HepG2 (cell line): ENCODE data around the gene TMEM132D. TPM values are rescaled to one million over a fixed set of nuclear protein-coding genes. Genes with fewer than 3 reads are reported as not detected.

ENCODE experiments used
- ATAC-seq: fragments of 200-7000 bp; cut with Tn5 transposase; 3 replicates; pipeline ENCODE4 v1.9.1; 2020; ENCODE audit warnings: mild to moderate bottlenecking, moderate library complexity
- Bru-seq: library from RNA; stranded (reverse); fragments of 400-500 nt; gene quantifications from one replicate; lab custom pipeline; 2021; lab: Mats Ljungman, UMichigan
- BruChase-seq, 2 experiments: library from RNA; stranded (reverse); fragments of 400-500 nt; gene quantifications; one replicate each; lab custom pipeline; 2021; lab: Mats Ljungman, UMichigan
- BruUV-seq: library from RNA; stranded (reverse); fragments of 400-500 nt; replicated peaks from 2 replicates; lab custom pipeline; 2021; lab: Mats Ljungman, UMichigan
- CTCF ChIA-PET: fragments of 300-600 bp; formaldehyde crosslinking; extraction: SDS; loops from one replicate; lab custom pipeline; 2021; ENCODE audit warnings: low total read pairs, inconsistent platforms, low intra/inter-chr PET ratio; lab: Yijun Ruan, JAX
- POLR2A ChIA-PET: fragments of 350-600 bp; sonication (Branson Sonifier 250); formaldehyde crosslinking; loops from one replicate; lab custom pipeline; 2020; ENCODE audit warnings: antibody characterized with exemption, inconsistent platforms; lab: Yijun Ruan, JAX
- DNase-seq: peaks from one replicate; pipeline ENCODE4 v3.0.0-alpha.2; 2015; ENCODE audit warnings: low spot score
- FAIRE-seq: peaks from 3 replicates; lab custom pipeline; 2011; peaks lifted over from hg19 to GRCh38; lab: Jason Lieb, UNC
- H2AFZ ChIP-seq: one replicate; pipeline ENCODE4 v1.6.1; 2011; ENCODE audit warnings: low read length, inconsistent platforms
- H3K27ac ChIP-seq: fragments of 300-600 bp; 3 replicates; pipeline ENCODE4 v1.8.0; 2011; ENCODE audit warnings: mixed run types, mild to moderate bottlenecking, mixed read lengths, low read length, inconsistent platforms; ENCODE audit not compliant: insufficient read depth; ENCODE audit errors: extremely low read length
- H3K27me3 ChIP-seq, 2 experiments: fragments of 200-600 bp in 1 of 2; 2 replicates in 1 of 2; 3 replicates in 1 of 2; pipeline versions ENCODE4 v1.6.0 to v1.8.0; 2011; ENCODE audit warnings: low read length in 2 of 2, mild to moderate bottlenecking in 2 of 2, moderate library complexity in 2 of 2, inconsistent platforms in 1 of 2; ENCODE audit not compliant: insufficient read depth in 2 of 2, control insufficient read depth in 1 of 2
- H3K36me3 ChIP-seq, 2 experiments: fragments of 200-600 bp in 1 of 2; replicated peaks in 1 of 2; 2 replicates in 1 of 2; 3 replicates in 1 of 2; pipeline versions ENCODE4 v1.5.1 to v1.8.0; 2011; ENCODE audit warnings: low read length in 2 of 2, inconsistent platforms in 1 of 2; ENCODE audit not compliant: insufficient read depth in 2 of 2, control insufficient read depth in 1 of 2
- H3K4me1 ChIP-seq: 2 replicates; pipeline ENCODE4 v1.5.1; 2012; ENCODE audit warnings: low read length, inconsistent platforms; ENCODE audit not compliant: insufficient read depth
- H3K4me2 ChIP-seq: 2 replicates; pipeline ENCODE4 v1.6.0; 2011; ENCODE audit warnings: low read depth, low read length, inconsistent platforms
- H3K4me3 ChIP-seq, 3 experiments: fragments of 200-600 bp in 1 of 3; sonication (generic), shearing (Covaris generic) in 1 of 3; replicated peaks in 1 of 3; 2 replicates each; pipeline ENCODE4 v1.5.1; 2011 to 2016; ENCODE audit warnings: low read length in 3 of 3, inconsistent platforms in 2 of 3, low read depth in 2 of 3, mild to moderate bottlenecking in 2 of 3, control low read depth in 1 of 3, mixed read lengths in 1 of 3; ENCODE audit not compliant: insufficient read depth in 1 of 3
- H3K79me2 ChIP-seq: one replicate; pipeline ENCODE4 v1.6.1; 2011; ENCODE audit warnings: low read length, inconsistent platforms; ENCODE audit not compliant: insufficient read depth
- H3K9ac ChIP-seq: 2 replicates; pipeline ENCODE4 v1.6.0; 2011; ENCODE audit warnings: mild to moderate bottlenecking, low read depth, low read length, inconsistent platforms; ENCODE audit not compliant: insufficient read depth
- H3K9me3 ChIP-seq: 2 replicates; pipeline ENCODE4 v1.5.1; 2012; ENCODE audit warnings: mild to moderate bottlenecking, low read length
- H4K20me1 ChIP-seq: 2 replicates; pipeline ENCODE4 v1.6.0; 2011; ENCODE audit warnings: inconsistent platforms, mild to moderate bottlenecking, low read length, moderate library complexity; ENCODE audit not compliant: insufficient read depth
- TP53 ChIP-seq: sonication (generic); formaldehyde crosslinking; conservative IDR thresholded peaks from 2 replicates; pipeline ENCODE4 v1.4.0; 2020; ENCODE audit warnings: missing genetic modification reagents
- ZNF343 ChIP-seq: sonication (generic); formaldehyde crosslinking; IDR thresholded peaks from 2 replicates; pipeline ENCODE4 v1.4.0; 2020; ENCODE audit warnings: mild to moderate bottlenecking, missing genetic modification reagents
- WGBS: methylation state at CpG from one replicate; pipeline ENCODE4 v1.1.6; 2017; ENCODE audit warnings: low lambda C conversion rate; 5-methylcytosine and 5-hydroxymethylcytosine counted together
- in situ Hi-C: cut with HindIII; loops from 2 replicates; pipeline ENCODE4 v1.10.0; 2017; ENCODE audit warnings: low pct_unique_long_range_greater_than_20kb; ENCODE audit not compliant: extremely low pct_ligation_motif_present
- intact Hi-C: fragments of 100-400 bp; cut with micrococcal nuclease; formaldehyde crosslinking; loops from one replicate; pipeline ENCODE4 v1.10.0; 2022; ENCODE audit not compliant: unreplicated experiment
- long read RNA-seq, 2 experiments: library from RNA in 1 of 2; library from polyadenylated mRNA in 1 of 2; stranded (forward) in 1 of 2; unstranded in 1 of 2; transcript quantifications; one replicate each; pipeline ENCODE4 v2.0.0, GENCODE V29; 2019 to 2022
- polyA minus RNA-seq, 3 experiments: library from RNA; depleted of rRNA, polyadenylated mRNA; stranded (reverse); fragments of >200 nt; gene quantifications; 2 replicates each; pipeline ENCODE4 v1.2.3, GENCODE V29; 2011; ENCODE audit warnings: low replicate concordance in 1 of 3
- polyA plus RNA-seq, 8 experiments: library from polyadenylated mRNA; depleted of rRNA in 3 of 8; stranded (reverse) in 7 of 8; unstranded in 1 of 8; fragments of >200 nt; fragmentation: Illumina TruSeq in 4 of 8; extraction: Trizol in 4 of 8; gene quantifications; 2 replicates each; pipeline versions ENCODE4 v1.2.1 to v1.2.3, GENCODE V29; 2011 to 2016; ENCODE audit warnings: low read depth in 4 of 8, missing spikeins in 1 of 8, mixed read lengths in 1 of 8; ENCODE audit not compliant: insufficient read depth in 1 of 8
- total RNA-seq, 5 experiments: library from RNA; depleted of rRNA; stranded (reverse); fragments of >200 nt; fragmentation: Illumina TruSeq; extraction: Trizol; gene quantifications; 2 replicates each; pipeline ENCODE4 v1.2.3, GENCODE V29; 2016; ENCODE audit warnings: low read depth in 1 of 5

TMEM132D gene
- not detected in 2 replicates for total RNA-seq (2016; rRNA removed; fragmentation: Illumina TruSeq; extraction: Trizol)
- not detected in 2 replicates for total RNA-seq (2016; cell fraction: cytosol; rRNA removed; fragmentation: Illumina TruSeq; extraction: Trizol; ENCODE audit: low read depth)
- total RNA-seq (2016; cell fraction: insoluble cytoplasmic fraction; rRNA removed; fragmentation: Illumina TruSeq; extraction: Trizol) = not detected in 2 replicates
- total RNA-seq (2016; cell fraction: membrane; rRNA removed; fragmentation: Illumina TruSeq; extraction: Trizol) = not detected in 2 replicates
- total RNA-seq (2016; cell fraction: nucleus; rRNA removed; fragmentation: Illumina TruSeq; extraction: Trizol) = not detected in 2 replicates
- not detected in 2 replicates for polyA plus RNA-seq (2011; rRNA removed)
- polyA plus RNA-seq (2011; cell fraction: cytosol; rRNA removed) = not detected in 2 replicates
- polyA plus RNA-seq (2011; cell fraction: nucleus; rRNA removed) = not detected in 2 replicates
- not detected in 2 replicates for polyA plus RNA-seq (2012)
- polyA plus RNA-seq (2016; cell fraction: cytosol; fragmentation: Illumina TruSeq; extraction: Trizol; ENCODE audit: low read depth) = not detected in 2 replicates
- not detected in 2 replicates for polyA plus RNA-seq (2016; cell fraction: insoluble cytoplasmic fraction; fragmentation: Illumina TruSeq; extraction: Trizol; ENCODE audit: low read depth)
- polyA plus RNA-seq (2016; cell fraction: membrane; fragmentation: Illumina TruSeq; extraction: Trizol; ENCODE audit: low read depth) = not detected in 2 replicates
- not detected in 2 replicates for polyA plus RNA-seq (2016; cell fraction: nucleus; fragmentation: Illumina TruSeq; extraction: Trizol; ENCODE audit: insufficient read depth, low read depth)
- polyA minus RNA-seq (2011; rRNA and poly(A)+ RNA removed; ENCODE audit: low replicate concordance) = not detected in 2 replicates
- polyA minus RNA-seq (2011; cell fraction: cytosol; rRNA and poly(A)+ RNA removed) = not detected in 2 replicates
- not detected in 2 replicates for polyA minus RNA-seq (2011; cell fraction: nucleus; rRNA and poly(A)+ RNA removed)
- percentile 0 among the genes with signal in this experiment for Bru-seq, nascent RNA
- percentile 0 among the genes with signal in this experiment for BruChase-seq, experiment 1, labeled RNA remaining after a 6-hour chase
- BruChase-seq, experiment 2, labeled RNA remaining after a 2-hour chase = percentile 1 among the genes with signal in this experiment
- long read RNA-seq, experiment 1 = 0 reads
- long read RNA-seq, experiment 2 = 0 reads

GRCh38 chr12:129903956-129904829 lies at the start of gene TMEM132D:
Gene TMEM132D (minus strand): TSS chr12:129904025.
- no peaks in the 10 kb centered on the region for H3K4me1 ChIP-seq
- ATAC-seq (no peak), DNase-seq (no peak), FAIRE-seq (no peak)
- H2AFZ ChIP-seq = no peak within 1 kb of the TSS
- in situ Hi-C loops = loop anchor here (25.0 kb wide), 1 partner anchor 717 kb away; no protein-coding TSS in a partner anchor
- H3K79me2 ChIP-seq = no peaks in the 10 kb centered on the region
- H3K4me3 ChIP-seq = no peak within 1 kb of the TSS
- H3K27me3 ChIP-seq = peaks cover 0 to 7% of the 10 kb centered on the region in 2 experiments; a peak in 3 of 5 replicates
- TF ChIP-seq TP53 (CRISPR knock-in tag) (no peak), ZNF343 (CRISPR knock-in tag) (no peak)
- no peaks in the 10 kb centered on the region for H3K36me3 ChIP-seq
- CTCF ChIA-PET = no interaction called here
- BruUV-seq = no TSS peak
- POLR2A ChIA-PET = no interaction called here
- no peaks in the 10 kb centered on the region for H4K20me1 ChIP-seq
- H3K9me3 ChIP-seq = no peaks in the 10 kb centered on the region
- no peak within 1 kb of the TSS for H3K4me2 ChIP-seq
- intact Hi-C loops = no loop called here
- 58% methylated on average over 40 of the region's 77 CpGs for WGBS
- H3K9ac ChIP-seq = no peak within 1 kb of the TSS
- H3K27ac ChIP-seq = no peak within 1 kb of the TSS
